Daoy (cell line): Measurements from ENCODE around the gene PTMA. TPM values are rescaled to one million over a fixed set of nuclear protein-coding genes. Genes with fewer than 3 reads are reported as not detected.
"Not testable (repeated sequence)": the region's sequence is repeated elsewhere in the genome, so short reads cannot be mapped to it uniquely, and the experiment has no call there.

Experiments
- DNase-seq: peaks from one replicate; pipeline ENCODE4 v3.0.0-alpha.2; 2015; ENCODE audit warnings: low read depth
- total RNA-seq: library from RNA; depleted of rRNA; stranded (reverse); fragments of >200 nt; shearing (Covaris generic); gene quantifications from 2 replicates; pipeline ENCODE4 v1.2.3, GENCODE V29; 2014

Gene PTMA
- total RNA-seq, 1 experiment from 2014 or later: 969 TPM

GRCh38 chr2:231716666-231717280, 8.4 kb downstream of the PTMA start:
- DNase-seq: no peak

- peak; percentile 52 for DNase-seq
Observed at GRCh38 chr2:231717281-231718171, 9.2 kb downstream of the PTMA start.

GRCh38 chr2:231718799-231719198, 10.5 kb downstream of the PTMA start:
- DNase-seq: no peak

- DNase-seq: no peak
Observed at GRCh38 chr2:231720292-231720986, 12.1 kb downstream of the PTMA start.

- no peak for DNase-seq
Observed at GRCh38 chr2:231720987-231721966, 13.0 kb downstream of the PTMA start.

- no peak for DNase-seq
Observed at GRCh38 chr2:231722721-231723307, 14.5 kb downstream of the PTMA start.

DNA sequence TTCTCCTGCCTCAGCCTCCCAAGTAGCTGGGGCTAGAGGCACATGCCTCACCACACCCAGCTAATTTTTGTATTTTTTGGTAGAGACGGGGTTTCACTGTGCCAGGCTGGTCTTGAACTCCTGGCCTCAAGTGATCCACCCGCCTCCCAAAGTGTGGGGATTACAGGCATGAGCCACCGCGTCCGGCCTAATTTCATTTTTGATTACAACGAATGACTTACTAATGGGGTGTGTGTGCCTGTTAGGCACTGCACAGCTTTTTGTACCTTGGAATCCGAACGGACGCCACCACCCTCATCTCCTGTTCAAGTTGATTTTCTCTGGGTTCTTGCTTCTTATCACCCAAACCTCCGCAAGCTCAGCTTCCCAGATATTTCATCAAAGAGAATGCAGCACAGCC, 17.2 kb downstream of the PTMA start:
- no peak for DNase-seq

DNA sequence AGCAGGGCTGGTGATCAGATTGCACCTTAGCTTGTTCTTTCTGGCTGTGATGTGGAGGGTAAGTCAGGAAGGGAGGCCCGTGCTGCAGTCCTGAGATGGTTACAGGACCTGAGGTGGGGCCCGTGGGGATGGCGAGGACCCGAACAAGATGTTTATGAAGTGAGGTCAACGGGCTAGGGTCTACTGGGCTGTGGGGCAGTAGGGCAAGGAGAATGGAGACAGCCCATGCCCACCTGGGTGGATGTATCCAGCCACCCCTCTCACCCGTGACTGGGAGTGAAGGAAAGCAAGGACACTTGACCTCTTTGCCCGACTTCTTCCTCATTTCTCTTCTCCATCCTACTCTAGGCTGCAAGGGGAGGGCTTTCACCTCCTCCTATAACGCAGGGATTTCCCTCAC, 18.0 kb downstream of the PTMA start:
- DNase-seq: no peak

DNA sequence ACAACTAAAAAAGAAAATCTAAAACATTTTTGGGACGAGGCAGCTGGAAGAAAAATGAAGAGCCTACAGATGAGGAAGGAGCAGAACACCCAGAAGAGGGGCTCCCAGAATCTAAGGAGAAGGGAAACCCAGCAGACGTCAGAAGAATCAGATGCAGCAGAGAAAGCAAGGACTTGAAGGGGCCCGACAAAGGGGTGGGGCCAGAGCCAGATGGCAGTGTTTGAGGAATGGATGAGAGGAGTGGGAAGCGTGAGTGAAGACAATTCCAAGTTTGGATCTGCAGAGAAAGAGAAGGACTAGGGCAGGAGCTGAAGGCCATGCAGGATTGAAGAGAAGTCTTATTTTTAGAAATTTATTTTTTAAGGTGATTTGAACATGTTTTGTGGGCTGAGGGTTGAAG, 19.3 kb downstream of the PTMA start:
- DNase-seq: no peak

GRCh38 chr2:231732604-231733003, 24.3 kb downstream of the PTMA start:
- no peak for DNase-seq

GRCh38 chr2:231737761-231738160, 29.4 kb downstream of the PTMA start:
- DNase-seq: no peak

- no peak for DNase-seq
Observed at GRCh38 chr2:231743376-231744116, 35.2 kb downstream of the PTMA start.

GRCh38 chr2:231745303-231746038, 37.1 kb downstream of the PTMA start:
- DNase-seq: no peak

GRCh38 chr2:231748153-231748896, 40.0 kb downstream of the PTMA start:
- DNase-seq: not testable (repeated sequence)

- not testable (repeated sequence) for DNase-seq
Observed at GRCh38 chr2:231749016-231749415, 40.7 kb downstream of the PTMA start.

DNA sequence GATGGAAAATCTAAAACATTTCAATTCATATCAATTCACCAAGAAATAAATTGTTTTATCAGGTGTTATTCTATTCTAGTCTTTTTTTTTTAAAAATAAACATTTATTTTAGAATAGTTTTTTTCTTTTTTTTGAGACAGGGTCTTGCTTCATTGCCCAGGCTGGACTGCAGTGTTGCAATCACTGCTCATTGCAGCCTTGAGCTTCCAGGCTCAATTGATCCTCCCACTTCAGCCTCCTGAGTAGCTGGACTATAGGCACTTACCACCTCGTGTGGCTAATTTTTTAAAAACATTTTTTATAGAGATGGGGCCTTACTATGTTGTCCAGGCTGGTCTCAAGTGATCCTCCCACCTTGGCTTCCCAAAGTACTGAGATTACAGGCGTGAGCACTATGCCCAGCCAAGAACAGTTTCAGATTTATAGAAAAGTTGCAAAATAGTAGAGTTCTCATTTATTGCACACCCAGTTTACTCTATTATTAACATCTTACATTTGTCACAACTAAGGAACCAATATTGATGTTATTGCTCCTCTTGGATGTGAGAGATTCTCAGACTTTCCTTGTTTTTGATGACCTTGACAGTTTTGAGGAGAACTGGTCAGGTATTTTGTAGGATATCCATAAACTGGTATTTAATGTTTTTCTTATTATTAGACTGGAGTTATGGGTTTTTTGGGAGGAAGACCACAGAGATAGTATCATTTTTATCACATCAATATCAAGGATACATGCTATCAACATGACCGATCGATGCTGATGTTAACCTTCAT, 42.9 kb downstream of the PTMA start:
- DNase-seq: no peak

GRCh38 chr2:231752061-231752460, 43.7 kb downstream of the PTMA start:
- DNase-seq: no peak

GRCh38 chr2:231761735-231762134, 53.4 kb downstream of the PTMA start:
- DNase-seq: no peak
